ENCODE results near the gene NTNG1. TPM values are rescaled to one million over a fixed set of nuclear protein-coding genes. Genes with fewer than 3 reads are reported as not detected.
A peak's percentile ranks its signal among the peaks of the same experiment; 100 is the strongest.

Gene NTNG1
- total RNA-seq, 1 donor, result 20.9 TPM

DNA sequence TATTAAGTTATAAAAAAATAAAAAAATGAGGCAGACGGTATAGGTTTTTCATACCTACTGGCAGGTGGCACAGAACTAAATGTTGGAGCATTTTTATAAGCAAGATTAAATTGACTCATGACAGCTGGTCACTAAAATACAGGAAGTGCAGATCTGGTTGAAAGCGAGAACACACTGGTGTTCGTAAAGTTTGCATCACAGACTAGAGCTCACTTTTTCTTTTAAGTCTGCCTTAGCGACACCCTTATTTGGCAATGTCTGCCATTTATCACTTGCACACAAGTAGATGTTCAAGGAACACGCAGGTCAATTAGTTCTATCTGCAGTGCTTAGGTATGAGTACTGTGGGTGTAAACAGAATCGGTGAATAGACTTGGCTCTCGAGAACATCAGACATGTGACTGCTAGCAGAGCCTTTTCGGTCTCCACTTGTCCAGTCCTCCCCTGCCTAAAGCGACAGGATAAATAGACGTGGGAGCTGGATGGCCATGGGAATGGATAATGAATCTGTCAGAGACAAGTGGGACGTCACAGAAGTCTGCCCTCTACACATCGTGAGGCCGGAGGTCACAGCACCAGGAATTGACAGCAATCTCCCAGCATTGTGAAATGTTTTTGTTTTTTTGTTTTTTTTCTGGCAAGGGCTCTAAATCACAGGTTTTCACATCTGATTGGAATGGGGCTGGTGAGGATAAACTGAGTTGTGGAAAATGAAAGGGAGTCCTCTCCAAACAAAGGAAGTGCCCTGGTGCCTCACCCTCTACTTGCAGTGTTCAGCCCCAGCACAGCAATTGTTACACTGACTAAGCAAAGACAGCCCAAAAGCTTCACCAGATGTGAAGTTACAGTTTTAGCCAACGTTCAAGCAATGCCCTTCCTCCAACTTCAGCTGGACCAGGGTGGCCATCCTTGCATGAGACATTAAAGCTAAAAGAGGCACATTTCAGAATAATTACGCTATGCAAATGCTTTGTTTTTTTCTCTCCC, 248.9 kb downstream of the NTNG1 start:
- no peak for DNase-seq (ENCODE audit: low read depth)

GRCh38 chr1:107394301-107394700, 253.5 kb downstream of the NTNG1 start:
- no peak overlapping the region for H3K4me3 ChIP-seq (ENCODE audit: low read depth, low read length)
- DNase-seq (ENCODE audit: low read depth), result no peak
- no peak for TF ChIP-seq CTCF (IDR thresholded peaks at IDR 0.05; ENCODE audit: insufficient read depth, low read length)

More for the DNA sequence above, 248.9 kb downstream of the NTNG1 start:
- TF ChIP-seq CTCF (IDR thresholded peaks at IDR 0.05; ENCODE audit: insufficient read depth, low read length), result no peak
- H3K4me3 ChIP-seq (ENCODE audit: low read depth, low read length), result no peak overlapping the region

DNA sequence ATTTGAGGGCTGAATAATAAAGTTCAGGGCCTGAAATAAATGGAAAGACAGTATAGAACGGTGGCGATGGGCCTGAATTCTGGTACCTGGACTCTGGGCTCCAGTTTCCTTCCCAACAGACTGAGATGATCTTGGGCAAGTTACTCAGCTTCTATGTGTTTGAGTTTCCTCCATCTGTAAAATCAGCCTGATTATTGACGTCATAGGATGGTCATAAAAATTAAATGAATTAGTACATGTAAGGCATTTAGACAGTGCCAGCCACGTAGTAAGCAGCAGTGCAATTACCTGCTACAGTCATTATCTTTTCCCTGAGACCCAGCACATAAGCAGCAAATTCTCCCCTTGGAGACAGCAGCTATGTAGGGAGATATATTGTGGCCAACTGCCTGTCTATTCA, 260.9 kb downstream of the NTNG1 start:
- no peak overlapping the region for H3K4me3 ChIP-seq (ENCODE audit: low read depth, low read length)
- TF ChIP-seq CTCF (IDR thresholded peaks at IDR 0.05; ENCODE audit: insufficient read depth, low read length), result no peak
- DNase-seq (ENCODE audit: low read depth), result no peak

GRCh38 chr1:107404756-107405155, 263.9 kb downstream of the NTNG1 start:
- H3K4me3 ChIP-seq (ENCODE audit: low read depth, low read length), result no peak overlapping the region
- peak; percentile 51 for DNase-seq (ENCODE audit: low read depth)
- TF ChIP-seq CTCF (IDR thresholded peaks at IDR 0.05; ENCODE audit: insufficient read depth, low read length), result no peak

- DNase-seq (ENCODE audit: low read depth), result peak; percentile 76
- TF ChIP-seq CTCF (IDR thresholded peaks at IDR 0.05; ENCODE audit: insufficient read depth, low read length), result no peak
- no peak overlapping the region for H3K4me3 ChIP-seq (ENCODE audit: low read depth, low read length)
Observed at GRCh38 chr1:107405236-107405635, 264.4 kb downstream of the NTNG1 start.

- TF ChIP-seq CTCF (IDR thresholded peaks at IDR 0.05; ENCODE audit: insufficient read depth, low read length), result no peak
- DNase-seq (ENCODE audit: low read depth), result no peak
- H3K4me3 ChIP-seq (ENCODE audit: low read depth, low read length), result no peak overlapping the region
Observed at GRCh38 chr1:107407011-107407410, 266.2 kb downstream of the NTNG1 start.

Data from fibroblast of the aortic adventitia (primary cell).